IMR-90 (cell line): ENCODE results near the gene CLDN19.

ENCODE experiments used
- POLR2A ChIP-seq: IDR thresholded peaks from 2 replicates; pipeline ENCODE4 v1.6.1; 2012; ENCODE audit warnings: mild to moderate bottlenecking, low read depth, low read length
- TF ChIP-seq, protein P1 (sequence below): conservative IDR thresholded peaks from 2 replicates; pipeline ENCODE4 v1.5.1; 2012; ENCODE audit warnings: mild to moderate bottlenecking, low read depth, low read length, improper control_type of control experiment
- TF ChIP-seq, protein P2 (sequence below): fragments of 150-350 bp; IDR thresholded peaks from 2 replicates; pipeline ENCODE4 v1.6.1; 2016; ENCODE audit warnings: low read depth, mild to moderate bottlenecking, low read length, moderate library complexity, borderline replicate concordance

DNA sequence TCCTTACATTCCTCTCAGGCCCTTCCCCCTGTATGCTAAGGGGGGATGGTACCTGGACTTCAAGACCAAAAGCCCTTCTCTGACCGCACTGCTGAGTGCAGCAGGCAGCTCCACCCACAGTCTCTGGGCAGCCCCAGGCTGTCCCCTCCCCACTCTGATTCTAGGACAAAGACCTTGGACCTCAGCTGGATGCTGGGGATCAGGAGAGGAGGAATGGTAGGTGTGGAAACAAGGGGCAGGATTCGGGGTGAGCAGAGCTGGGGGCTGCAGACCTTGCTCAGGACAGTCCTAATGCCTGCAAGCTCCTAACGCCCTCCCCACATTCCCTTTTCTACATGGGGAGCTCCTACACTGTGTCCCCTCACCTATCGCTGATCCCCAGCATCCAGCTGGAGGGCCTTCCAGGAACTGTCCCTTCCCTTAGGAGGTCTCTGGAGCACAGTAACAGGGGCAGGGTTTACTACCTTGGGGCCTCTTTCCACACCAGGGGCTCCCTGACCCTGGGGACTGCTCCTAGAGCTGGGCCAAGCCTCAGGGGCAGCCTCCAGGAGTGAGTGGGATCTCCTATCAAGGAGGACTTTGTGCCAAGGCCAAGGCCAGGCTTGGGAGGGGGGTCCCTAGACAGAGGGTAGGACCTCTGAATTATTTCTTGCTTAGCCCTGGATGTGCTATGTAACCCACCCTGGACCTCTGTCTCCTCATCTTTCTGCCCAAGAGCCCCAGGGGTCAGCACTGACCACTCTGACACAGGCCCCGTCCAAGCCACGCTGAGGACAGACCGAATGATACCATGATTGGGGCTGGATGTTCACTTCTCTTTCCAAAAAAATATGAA lies 5.6 kb downstream of the CLDN19 start:
- TF ChIP-seq, protein P1, sequence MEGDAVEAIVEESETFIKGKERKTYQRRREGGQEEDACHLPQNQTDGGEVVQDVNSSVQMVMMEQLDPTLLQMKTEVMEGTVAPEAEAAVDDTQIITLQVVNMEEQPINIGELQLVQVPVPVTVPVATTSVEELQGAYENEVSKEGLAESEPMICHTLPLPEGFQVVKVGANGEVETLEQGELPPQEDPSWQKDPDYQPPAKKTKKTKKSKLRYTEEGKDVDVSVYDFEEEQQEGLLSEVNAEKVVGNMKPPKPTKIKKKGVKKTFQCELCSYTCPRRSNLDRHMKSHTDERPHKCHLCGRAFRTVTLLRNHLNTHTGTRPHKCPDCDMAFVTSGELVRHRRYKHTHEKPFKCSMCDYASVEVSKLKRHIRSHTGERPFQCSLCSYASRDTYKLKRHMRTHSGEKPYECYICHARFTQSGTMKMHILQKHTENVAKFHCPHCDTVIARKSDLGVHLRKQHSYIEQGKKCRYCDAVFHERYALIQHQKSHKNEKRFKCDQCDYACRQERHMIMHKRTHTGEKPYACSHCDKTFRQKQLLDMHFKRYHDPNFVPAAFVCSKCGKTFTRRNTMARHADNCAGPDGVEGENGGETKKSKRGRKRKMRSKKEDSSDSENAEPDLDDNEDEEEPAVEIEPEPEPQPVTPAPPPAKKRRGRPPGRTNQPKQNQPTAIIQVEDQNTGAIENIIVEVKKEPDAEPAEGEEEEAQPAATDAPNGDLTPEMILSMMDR = no peak
- TF ChIP-seq POLR2A = no peak
- TF ChIP-seq, protein P2, sequence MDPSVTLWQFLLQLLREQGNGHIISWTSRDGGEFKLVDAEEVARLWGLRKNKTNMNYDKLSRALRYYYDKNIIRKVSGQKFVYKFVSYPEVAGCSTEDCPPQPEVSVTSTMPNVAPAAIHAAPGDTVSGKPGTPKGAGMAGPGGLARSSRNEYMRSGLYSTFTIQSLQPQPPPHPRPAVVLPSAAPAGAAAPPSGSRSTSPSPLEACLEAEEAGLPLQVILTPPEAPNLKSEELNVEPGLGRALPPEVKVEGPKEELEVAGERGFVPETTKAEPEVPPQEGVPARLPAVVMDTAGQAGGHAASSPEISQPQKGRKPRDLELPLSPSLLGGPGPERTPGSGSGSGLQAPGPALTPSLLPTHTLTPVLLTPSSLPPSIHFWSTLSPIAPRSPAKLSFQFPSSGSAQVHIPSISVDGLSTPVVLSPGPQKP = no peak
